ENCODE results near the gene STK17B. TPM values are rescaled to one million over a fixed set of nuclear protein-coding genes. Genes with fewer than 3 reads are reported as not detected.
"Not testable (repeated sequence)": the region's sequence is repeated elsewhere in the genome, so short reads cannot be mapped to it uniquely, and the experiment has no call there.

The STK17B gene
- total RNA-seq, 1 donor from 2014 or later: 6.1 TPM

DNA sequence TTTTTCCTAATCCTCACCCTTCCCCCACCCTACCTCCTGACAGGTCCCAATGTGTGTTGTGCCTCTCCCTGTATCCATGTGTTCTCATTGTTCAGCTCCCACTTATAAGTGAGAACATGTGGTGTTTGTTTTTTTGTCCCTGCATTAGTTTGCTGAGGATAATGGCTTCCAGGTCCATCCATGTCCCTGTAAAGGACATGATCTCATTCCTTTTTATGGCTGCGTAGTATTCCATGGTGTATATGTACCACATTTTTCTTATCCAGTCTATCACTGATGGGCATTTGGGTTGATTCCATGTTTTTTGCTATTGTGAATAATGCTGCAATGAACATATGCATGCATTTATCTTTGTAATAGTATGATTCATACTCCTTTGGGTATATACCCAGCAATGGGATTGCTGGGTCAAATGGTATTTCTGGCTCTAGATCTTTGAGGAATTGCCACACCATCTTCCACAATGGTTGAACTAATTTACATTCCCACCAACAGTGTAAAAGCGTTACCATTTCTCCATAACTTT, 15.9 kb upstream of the STK17B start:
- DNase-seq; ATAC-seq (ENCODE audit: poor library complexity); intact Hi-C loops (cut with DNase I): not testable (repeated sequence)

DNA sequence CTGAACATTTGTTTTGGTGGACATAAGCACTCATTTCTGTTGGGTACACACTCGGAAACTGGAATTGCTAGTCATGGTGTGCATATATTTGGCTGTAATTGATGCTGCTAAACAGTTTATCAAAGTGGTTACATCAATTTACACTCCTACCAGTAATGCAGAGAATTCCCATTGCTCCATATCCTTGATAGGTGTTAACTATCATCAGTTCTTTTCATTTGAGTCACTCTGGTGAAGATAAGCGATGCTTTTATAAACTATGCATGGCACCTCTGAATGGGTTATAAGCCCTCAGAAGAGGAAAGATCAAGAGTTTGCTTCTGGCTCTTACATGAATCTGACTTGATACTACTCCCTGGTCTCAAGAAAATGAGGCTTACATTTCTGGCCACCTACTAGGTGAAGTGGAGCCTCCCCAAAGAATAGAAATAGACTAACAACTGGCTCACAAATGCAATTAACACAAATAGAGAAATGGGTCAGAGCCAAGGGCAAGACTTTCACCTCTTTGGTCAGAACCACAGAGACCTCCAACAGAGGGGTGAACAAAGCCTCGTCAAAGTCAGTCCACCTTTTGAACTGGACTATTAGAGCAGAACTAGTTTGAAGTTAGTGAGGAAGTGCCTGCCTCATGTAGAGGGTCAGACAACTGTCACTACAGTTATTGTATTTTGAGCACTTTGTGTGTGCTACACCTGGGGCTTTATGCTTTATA, 15.0 kb upstream of the STK17B start:
- intact Hi-C loops (cut with DNase I): no loop called here
- no peak for DNase-seq

DNA sequence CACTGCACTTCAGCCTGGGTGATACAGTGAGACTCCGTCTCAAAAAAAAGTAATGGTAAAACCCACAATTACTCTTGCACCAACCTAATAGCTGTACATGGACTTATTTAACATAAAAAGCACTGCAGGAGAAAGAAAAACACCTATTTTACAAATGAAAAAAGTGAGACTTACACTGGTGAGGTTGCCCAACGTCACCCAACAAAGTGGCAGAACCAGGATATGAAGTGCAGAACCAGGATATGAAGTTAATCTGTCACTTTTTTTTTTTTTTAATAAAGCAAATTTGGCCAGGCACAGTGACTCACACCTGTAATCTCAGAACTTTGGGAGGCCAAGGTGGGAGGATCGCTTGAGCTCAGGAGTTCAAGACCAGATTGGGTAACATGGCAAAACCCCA, 13.5 kb upstream of the STK17B start:
- ATAC-seq (ENCODE audit: poor library complexity): no peak
- intact Hi-C loops (cut with DNase I): no loop called here
- no peak for DNase-seq

More for the DNA sequence above, 15.0 kb upstream of the STK17B start:
- no peak for ATAC-seq (ENCODE audit: poor library complexity)

DNA sequence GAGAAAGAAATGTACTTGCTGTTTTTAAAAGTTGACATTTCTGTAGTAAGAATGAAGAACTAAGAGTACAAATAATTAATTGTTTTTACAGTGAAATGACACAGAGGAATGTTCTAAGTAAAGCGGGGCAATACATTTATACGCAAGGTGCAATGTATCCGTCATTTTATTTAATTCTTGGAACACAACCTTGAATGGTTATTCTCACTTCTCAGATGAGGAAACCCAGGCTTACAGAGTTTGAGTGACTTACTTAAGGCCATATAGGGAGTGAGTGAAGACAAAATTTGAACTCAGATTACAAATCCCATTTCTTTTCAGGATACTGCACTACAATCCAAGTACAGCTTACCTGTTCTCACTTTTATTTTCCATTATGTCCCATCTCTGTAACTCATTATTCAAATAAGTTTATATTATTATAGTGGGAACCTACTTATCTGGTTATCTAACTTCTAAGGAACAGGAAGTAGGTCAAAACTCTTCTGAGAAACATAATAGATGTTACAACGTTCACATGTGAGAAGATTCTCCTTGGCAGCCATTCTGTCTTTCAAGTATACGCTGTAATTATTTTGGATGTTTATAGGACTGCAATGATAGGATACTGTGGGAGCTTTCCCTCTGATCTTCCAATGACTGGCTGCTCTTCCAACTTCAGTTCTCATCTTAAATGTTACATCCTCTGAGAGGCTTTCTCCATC, 12.3 kb upstream of the STK17B start:
- ATAC-seq (ENCODE audit: poor library complexity) (no peak), DNase-seq (no peak)
- intact Hi-C loops (cut with DNase I): no loop called here

DNA sequence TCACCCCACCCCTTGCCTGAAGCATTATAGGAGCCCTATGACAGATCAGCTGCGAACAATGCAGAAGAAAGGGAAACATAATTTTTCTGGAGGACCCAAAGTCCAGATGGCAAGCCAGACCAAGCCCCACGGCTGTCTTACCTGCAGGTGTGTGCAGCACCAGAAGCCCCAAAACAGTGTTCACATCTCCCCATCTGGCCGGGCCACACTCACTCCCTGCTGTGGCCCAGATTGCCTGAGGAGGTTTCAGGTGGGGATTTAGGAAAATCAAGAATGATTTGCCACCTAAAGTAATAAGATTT, 11.7 kb upstream of the STK17B start:
- no peak for ATAC-seq (ENCODE audit: poor library complexity)
- no peak for DNase-seq
- intact Hi-C loops (cut with DNase I): no loop called here

DNA sequence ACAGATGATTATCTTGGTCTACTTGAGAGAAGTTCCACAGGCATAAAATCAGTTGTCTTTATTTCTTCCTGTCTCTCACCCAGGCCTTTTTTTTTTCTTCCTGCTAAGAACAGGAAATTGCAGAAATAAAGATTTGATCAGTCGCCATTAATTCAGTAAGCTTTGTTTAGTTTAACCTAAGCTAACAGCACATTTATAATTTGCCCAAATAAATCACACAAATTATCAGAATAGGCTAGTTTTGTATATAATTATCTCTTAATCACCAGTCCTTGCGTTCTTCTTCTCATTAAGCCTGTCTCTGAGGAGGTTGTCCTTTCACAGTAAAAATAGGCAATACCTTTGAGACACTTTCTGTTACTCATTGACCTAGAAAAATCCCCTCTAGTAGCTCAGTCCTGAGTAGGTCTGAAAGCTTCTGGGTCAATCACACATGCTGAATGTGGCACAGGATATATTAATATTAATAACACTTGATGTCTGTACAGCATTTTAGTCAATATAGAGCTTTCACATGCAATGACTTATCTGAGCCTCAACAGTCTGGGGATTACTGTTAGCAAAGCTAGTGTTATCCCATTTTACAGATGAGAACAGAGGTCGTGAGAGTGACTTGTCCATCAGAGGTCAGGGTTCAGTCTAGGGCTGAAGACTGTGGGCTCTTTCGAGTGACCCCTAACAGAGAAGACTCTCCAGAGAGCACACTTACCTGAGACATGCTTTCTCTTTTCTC, 11.2 kb upstream of the STK17B start:
- intact Hi-C loops (cut with DNase I): no loop called here
- DNase-seq (no peak), ATAC-seq (ENCODE audit: poor library complexity) (no peak)

DNA sequence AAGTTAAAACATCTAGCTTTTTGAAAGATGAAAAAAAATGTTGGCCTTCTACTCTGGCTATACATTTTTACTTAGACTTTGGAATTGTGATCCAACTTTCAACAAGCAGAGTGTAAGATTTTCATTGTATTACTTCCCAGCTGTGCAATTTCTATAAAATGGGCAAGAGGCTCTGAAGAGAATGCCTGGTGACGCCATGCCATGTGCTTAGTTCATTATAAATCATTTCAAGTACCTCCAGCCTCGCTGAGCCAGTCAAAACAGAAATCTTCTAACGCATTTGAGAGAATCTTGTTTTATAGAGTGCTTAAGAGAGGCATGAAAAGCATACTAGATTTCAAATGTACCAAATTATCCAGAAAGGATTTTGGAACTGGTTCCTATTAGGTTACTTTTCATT, 10.1 kb upstream of the STK17B start:
- ATAC-seq (ENCODE audit: poor library complexity): no peak
- intact Hi-C loops (cut with DNase I): no loop called here
- DNase-seq: no peak

DNA sequence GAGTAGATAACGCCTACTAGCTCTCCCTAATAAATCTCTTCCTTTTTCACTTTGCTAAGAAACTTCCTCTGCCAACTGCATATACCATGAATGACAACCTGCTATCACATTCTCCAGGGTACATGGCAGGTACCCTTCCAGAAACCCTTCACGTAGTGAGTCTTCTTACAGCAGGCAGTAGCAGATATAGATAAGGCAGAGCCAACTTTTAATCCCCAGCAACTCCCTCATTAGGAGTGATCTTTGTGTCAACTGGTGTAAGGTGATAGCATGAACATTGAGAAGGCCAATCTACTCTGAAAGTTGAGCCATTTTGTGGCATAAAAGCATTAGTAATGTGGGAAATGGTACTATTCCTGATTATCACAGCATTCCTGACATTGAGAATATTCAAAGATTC, 5.7 kb upstream of the STK17B start:
- no peak for ATAC-seq (ENCODE audit: poor library complexity)
- intact Hi-C loops (cut with DNase I): no loop called here
- DNase-seq: no peak

DNA sequence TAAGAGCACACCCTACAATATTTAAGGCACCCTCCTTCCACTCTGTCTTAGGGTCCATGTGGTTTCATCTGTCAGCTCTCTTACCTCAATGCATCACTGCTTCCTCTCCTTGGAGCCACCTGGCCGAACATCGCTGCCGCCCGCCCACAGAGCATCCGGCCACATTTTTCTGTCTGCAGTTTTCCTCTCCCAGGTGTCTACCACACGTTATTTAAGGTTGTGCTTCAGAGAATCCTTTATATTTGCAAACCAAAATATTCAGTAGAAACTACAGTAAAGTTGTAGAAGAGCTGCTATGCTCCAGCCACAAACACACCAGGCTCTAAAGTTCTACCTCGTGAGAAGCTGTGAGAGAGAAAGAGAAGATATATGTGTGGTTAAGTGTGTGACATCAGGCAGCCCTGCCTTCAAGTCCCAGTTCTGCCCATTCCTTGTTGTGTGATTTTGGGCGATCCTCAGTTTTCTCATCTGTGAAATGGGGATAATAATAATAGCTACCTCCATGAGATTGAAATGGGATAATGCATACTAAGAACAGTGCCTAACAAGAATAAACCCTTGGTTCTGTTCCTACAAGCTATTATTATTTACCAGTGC, 4.9 kb upstream of the STK17B start:
- ATAC-seq (ENCODE audit: poor library complexity) (no peak), DNase-seq (no peak)
- intact Hi-C loops (cut with DNase I): no loop called here

DNA sequence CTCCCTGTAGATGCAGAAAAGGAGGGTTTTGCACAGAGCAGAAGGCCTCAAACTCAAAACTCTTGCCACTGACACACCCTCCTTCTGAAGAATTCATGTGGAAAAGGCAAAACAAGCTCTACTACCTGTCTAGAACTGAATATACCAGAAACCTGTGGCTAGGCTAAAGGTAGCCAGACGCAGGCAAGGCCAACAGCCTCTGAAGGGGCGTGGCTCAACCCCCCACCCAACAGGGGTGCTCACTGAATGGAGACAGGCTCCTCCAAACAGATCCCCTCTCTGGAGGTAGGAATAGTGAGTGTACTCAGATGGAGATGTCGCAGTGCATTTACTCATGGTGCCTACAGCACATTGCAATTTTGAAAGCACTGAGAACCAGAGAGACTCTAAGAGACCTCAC, 3.0 kb upstream of the STK17B start:
- no peak for ATAC-seq (ENCODE audit: poor library complexity)
- intact Hi-C loops (cut with DNase I): no loop called here
- no peak for DNase-seq

DNA sequence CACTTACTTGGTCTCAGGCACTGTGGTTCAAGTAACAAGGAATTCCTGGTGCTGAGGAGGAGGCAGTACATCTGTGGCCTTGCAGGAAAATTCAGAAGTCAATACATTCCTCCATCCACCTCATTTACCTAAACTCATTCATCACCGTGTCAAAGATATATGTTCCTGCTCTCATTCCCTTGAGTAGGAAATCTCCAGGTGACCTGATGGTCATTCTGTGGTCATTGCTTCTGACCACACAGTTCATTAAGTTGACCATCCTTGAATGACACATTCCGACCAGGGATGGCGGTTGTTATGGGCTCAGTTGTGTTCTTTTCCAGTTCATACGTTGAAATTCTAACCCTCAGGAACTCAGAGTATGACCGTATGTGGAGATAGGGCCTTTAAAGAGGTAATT, 2.1 kb upstream of the STK17B start:
- intact Hi-C loops (cut with DNase I): no loop called here
- ATAC-seq (ENCODE audit: poor library complexity) (no peak), DNase-seq (no peak)

DNA sequence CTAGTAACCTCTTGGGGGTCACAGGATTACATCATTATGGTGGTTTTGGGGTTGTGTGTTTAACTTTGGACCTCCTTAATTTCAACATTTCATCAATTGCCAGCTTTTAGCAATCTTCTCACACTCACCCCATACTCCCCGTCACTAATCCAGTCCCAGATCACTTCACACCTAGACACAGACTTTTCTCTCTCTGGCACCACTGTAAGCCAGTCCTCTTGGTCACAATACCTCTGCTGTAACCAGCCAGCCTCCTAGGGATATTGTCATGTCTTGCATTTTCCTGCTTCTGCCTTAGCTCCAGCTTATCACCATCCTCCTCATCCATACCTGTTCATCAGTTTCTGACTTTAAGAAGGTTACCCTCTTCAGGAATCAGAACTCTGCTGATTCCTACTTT, 1.6 kb upstream of the STK17B start:
- no peak for DNase-seq
- ATAC-seq (ENCODE audit: poor library complexity): no peak
- intact Hi-C loops (cut with DNase I): no loop called here

DNA sequence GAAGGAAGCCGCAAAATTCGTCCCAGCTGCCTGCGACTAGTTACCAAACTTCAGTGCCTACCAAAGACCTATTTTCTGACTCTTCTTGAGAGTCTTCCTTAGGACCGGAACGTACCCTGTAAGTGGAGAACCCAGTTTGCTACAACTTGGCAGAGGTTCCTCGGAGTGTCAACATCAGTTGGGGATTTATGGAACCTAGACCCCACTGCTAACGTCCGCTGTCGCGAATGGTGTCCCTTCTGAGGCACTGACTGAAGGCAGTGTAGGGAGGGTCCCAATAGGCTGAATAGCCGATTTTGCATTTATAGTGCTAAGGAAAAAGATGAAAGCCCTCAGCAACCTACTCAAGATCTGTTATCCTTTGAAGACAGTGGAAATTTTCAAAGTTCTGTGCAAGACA, 568 bp upstream of the STK17B start:
- ATAC-seq (ENCODE audit: poor library complexity): no peak
- DNase-seq: no peak
- intact Hi-C loops (cut with DNase I): no loop called here

DNA sequence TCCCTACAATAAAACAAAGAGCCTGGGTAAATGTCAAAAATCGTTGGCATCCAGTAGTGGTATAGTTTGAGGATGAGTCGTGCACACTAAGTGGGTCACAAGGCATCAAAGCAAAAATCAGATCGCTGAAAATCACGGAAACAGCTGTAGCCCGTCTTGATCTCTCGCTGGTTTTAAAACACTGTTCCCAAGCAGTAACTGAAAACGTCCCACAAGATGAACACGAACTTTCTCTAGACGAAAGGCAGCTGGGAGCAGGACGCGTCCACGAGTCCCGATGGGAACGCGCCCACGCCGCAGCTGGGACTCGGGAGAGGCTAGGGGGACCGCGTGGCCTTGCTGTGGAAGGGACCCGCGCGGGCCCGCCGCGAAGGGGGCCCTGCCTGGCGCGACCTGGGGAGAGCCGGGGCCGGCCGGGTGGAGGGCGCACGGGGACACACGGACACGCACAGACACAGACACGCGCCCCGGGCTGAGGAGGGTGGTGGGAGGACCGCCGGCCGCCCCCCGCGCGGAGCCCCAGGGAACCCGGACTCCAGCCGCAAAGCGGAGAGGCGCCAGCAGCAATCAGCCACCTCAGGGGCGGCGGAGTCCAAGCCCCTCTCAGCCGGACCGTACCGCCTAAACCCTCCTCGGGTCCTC, 651 bp downstream of the STK17B start:
- intact Hi-C loops (cut with DNase I): no loop called here
- DNase-seq (peak; percentile 54), ATAC-seq (ENCODE audit: poor library complexity) (peak; percentile 56)

DNA sequence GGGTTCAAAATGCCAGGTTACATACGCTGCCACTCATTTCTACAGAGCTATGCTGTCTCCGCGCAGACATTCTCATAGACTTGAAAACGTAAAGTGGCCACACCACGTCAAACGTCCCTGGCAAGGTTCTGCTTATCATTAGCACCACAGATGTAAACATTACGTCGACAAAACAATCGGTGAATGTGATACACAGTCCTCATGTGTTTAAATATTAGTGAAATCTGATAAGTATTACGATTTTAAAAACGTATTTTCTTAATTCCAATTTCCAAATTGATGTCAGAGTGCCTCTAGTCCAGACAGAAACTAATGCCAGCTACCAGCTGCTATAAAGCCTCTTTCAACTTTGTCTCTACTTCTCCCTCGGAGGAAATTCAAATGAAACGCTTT, 1.2 kb downstream of the STK17B start:
- ATAC-seq (ENCODE audit: poor library complexity) (peak; percentile 9), DNase-seq (no peak)
- intact Hi-C loops (cut with DNase I): no loop called here

DNA sequence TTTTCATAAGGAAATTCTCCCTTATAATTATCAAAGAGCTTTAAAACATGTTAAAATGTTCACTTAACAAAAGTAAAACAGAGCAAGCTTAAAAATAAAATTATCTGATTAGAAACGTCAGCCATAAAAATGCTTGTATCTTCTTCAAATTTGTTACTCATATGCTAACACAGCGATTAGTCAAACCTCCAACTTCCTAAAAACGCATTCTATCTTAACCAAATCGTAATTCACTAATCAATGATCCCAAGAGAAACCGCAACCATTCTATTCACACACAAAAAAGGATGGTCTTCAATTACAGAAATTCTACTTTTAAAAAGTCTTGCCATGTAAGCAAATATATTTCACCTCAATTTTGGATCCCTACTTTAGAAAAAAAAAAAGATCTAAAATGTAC, 1.9 kb downstream of the STK17B start:
- no peak for DNase-seq
- intact Hi-C loops (cut with DNase I): no loop called here
- ATAC-seq (ENCODE audit: poor library complexity): no peak

DNA sequence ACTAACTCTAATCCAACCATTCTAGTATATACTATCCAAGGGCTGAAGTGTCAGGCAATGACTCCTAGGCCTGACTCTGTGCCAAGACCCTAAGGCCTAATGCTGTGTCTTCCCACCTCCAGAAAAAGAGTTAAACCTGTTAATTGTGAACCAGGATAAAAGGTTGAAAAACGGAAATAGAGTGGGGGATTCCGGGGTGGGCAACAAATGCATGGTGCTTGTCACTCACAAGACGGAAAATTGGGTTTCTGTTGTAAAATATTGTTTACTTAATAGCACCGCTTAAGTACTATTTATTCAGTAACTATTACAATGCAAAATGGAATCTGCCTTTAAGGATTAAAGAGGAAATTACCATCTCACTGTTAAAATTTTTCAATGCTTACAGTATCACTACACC, 3.2 kb downstream of the STK17B start:
- intact Hi-C loops (cut with DNase I): no loop called here
- DNase-seq: no peak
- no peak for ATAC-seq (ENCODE audit: poor library complexity)

DNA sequence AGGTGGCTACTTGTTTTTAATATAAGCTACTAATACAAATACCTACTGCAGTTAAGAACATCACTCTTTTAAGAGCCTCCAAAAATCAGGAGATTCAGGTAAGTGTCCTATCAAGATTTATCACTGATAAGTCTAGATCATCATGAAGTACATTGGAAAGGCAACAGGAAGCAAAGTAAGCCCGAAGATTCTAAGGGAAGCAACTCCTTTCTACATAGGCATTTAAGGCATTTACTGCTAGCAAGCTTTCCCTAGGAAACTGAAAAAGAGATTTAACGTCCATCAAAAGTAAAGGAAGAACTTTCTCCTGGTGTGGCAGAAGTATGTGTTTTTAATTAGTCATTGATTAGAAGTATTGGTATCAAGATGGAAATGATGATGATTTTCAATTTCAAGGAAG, 3.7 kb downstream of the STK17B start:
- intact Hi-C loops (cut with DNase I): no loop called here
- DNase-seq (no peak), ATAC-seq (ENCODE audit: poor library complexity) (no peak)

DNA sequence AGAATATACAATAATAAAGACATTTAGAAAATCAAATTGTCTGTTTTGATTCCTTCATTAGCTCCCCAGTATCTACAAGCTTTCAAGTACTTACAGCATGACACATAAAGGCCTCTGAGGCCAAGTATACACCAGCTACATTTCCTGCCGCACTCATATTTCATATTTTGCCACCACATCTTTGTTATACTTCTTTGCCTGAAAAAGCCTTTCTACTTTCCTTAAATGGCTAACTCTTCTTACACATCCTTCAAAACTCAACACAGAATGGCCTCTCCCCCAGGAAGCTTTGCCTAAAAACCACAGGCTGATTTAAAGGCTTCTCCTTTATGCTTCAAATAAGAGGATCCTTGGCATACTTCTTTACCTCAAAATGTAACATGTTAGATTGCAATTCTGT, 4.5 kb downstream of the STK17B start:
- no peak for DNase-seq
- intact Hi-C loops (cut with DNase I): no loop called here
- ATAC-seq (ENCODE audit: poor library complexity): no peak

Measured in Right ventricle myocardium superior (tissue), 1 donor.